Measurements from ENCODE around the gene HELQ.
"Not testable (repeated sequence)": the region's sequence is repeated elsewhere in the genome, so short reads cannot be mapped to it uniquely, and the experiment has no call there.

The HELQ gene

GRCh38 chr4:83438719-83439118, 16.9 kb downstream of the HELQ start:
- DNase-seq: no peak

- DNase-seq: no peak
Measured at GRCh38 chr4:83436680-83437079, 18.9 kb downstream of the HELQ start.

GRCh38 chr4:83431200-83431599, 24.4 kb downstream of the HELQ start:
- no peak for DNase-seq

- DNase-seq: no peak
Measured at GRCh38 chr4:83418211-83418610, 37.4 kb downstream of the HELQ start.

GRCh38 chr4:83417566-83417965, 38.1 kb downstream of the HELQ start:
- no peak for DNase-seq

GRCh38 chr4:83413676-83414075, 41.9 kb downstream of the HELQ start:
- DNase-seq: no peak

- no peak for DNase-seq
Measured at GRCh38 chr4:83408908-83409307, 46.7 kb downstream of the HELQ start.

GRCh38 chr4:83405844-83406816, 49.5 kb downstream of the HELQ start:
- no peak for DNase-seq

- not testable (repeated sequence) for DNase-seq
Measured at GRCh38 chr4:83398158-83398557, 57.5 kb downstream of the HELQ start.

GRCh38 chr4:83393908-83394307, 61.7 kb downstream of the HELQ start:
- DNase-seq: no peak

- no peak for DNase-seq
Measured at GRCh38 chr4:83392562-83392961, 63.1 kb downstream of the HELQ start.

GRCh38 chr4:83390944-83391343, 64.7 kb downstream of the HELQ start:
- DNase-seq: no peak

- no peak for DNase-seq
Measured at GRCh38 chr4:83389756-83390505, 65.7 kb downstream of the HELQ start.

- DNase-seq: no peak
Measured at GRCh38 chr4:83389037-83389720, 66.4 kb downstream of the HELQ start.

- no peak for DNase-seq
Measured at GRCh38 chr4:83388313-83388676, 67.3 kb downstream of the HELQ start.

GRCh38 chr4:83387476-83388312, 67.9 kb downstream of the HELQ start:
- no peak for DNase-seq

- no peak for DNase-seq
Measured at GRCh38 chr4:83387012-83387411, 68.6 kb downstream of the HELQ start.

GRCh38 chr4:83382850-83383249, 72.8 kb downstream of the HELQ start:
- no peak for DNase-seq

- no peak for DNase-seq
Measured at GRCh38 chr4:83381173-83381572, 74.5 kb downstream of the HELQ start.

- DNase-seq: no peak
Measured at GRCh38 chr4:83378419-83378818, 77.2 kb downstream of the HELQ start.

GRCh38 chr4:83372931-83373330, 82.7 kb downstream of the HELQ start:
- no peak for DNase-seq

GRCh38 chr4:83371936-83372335, 83.7 kb downstream of the HELQ start:
- DNase-seq: no peak

- no peak for DNase-seq
Measured at GRCh38 chr4:83371235-83371634, 84.4 kb downstream of the HELQ start.

Data from SHP77 (cell line).